PC-9 (cell line): ENCODE measurements around the gene NR1H2. TPM values are rescaled to one million over a fixed set of nuclear protein-coding genes. Genes with fewer than 3 reads are reported as not detected.

ENCODE experiments used
- BruUV-seq: library from RNA; stranded (reverse); fragments of 400-500 nt; replicated peaks from 2 replicates; lab custom pipeline; 2021; lab: Mats Ljungman, UMichigan
- CTCF ChIA-PET: fragments of 300-600 bp; sonication (Branson Sonifier 250); formaldehyde crosslinking; loops from one replicate; lab custom pipeline; 2022; ENCODE audit warnings: antibody characterized with exemption; lab: Charles Lee
- POLR2A ChIA-PET: fragments of 300-600 bp; sonication (Branson Sonifier 250); formaldehyde crosslinking; loops from one replicate; lab custom pipeline; 2022; ENCODE audit warnings: antibody characterized with exemption; ENCODE audit not compliant: unreplicated experiment; lab: Charles Lee
- DNase-seq, 2 experiments: peaks; one replicate each; pipeline versions ENCODE4 v3.0.0 to v3.0.0-alpha.2; 2015 to 2022; ENCODE audit warnings: mixed read lengths in 1 of 2
- H2AFZ ChIP-seq: fragments of 200-600 bp; sonication (generic); 2 replicates; pipeline ENCODE4 v1.8.1; 2017; ENCODE audit warnings: antibody characterized with exemption
- H3F3A ChIP-seq: fragments of 200-600 bp; sonication (generic); 2 replicates; pipeline ENCODE4 v1.8.1; 2017; ENCODE audit warnings: antibody characterized with exemption, mild to moderate bottlenecking, low read depth; ENCODE audit not compliant: insufficient read depth
- H3K27ac ChIP-seq: fragments of 200-600 bp; sonication (generic); 2 replicates; pipeline ENCODE4 v1.6.1; 2016; ENCODE audit warnings: mixed run types
- H3K27me3 ChIP-seq: fragments of 200-600 bp; sonication (generic); 2 replicates; pipeline ENCODE4 v1.6.1; 2016; ENCODE audit warnings: low read depth, mixed run types; ENCODE audit not compliant: insufficient read depth
- H3K36me3 ChIP-seq: fragments of 200-600 bp; sonication (generic); 2 replicates; pipeline ENCODE4 v1.6.1; 2016; ENCODE audit warnings: low read depth, mixed run types
- H3K4me1 ChIP-seq: fragments of 200-600 bp; sonication (generic); replicated peaks from 2 replicates; pipeline ENCODE4 v1.6.1; 2016; ENCODE audit warnings: mixed run types; ENCODE audit not compliant: insufficient read depth
- H3K4me2 ChIP-seq: fragments of 200-600 bp; sonication (generic); 2 replicates; pipeline ENCODE4 v1.6.1; 2017; ENCODE audit warnings: mixed run types
- H3K4me3 ChIP-seq: fragments of 200-600 bp; sonication (generic); 2 replicates; pipeline ENCODE4 v1.6.1; 2016; ENCODE audit warnings: mixed run types
- H3K79me2 ChIP-seq: fragments of 200-600 bp; sonication (generic); 2 replicates; pipeline ENCODE4 v1.6.1; 2017; ENCODE audit warnings: low read depth, mixed run types
- H3K9me2 ChIP-seq: fragments of 200-600 bp; sonication (generic); 2 replicates; pipeline ENCODE4 v1.8.1; 2017; ENCODE audit warnings: mild to moderate bottlenecking; ENCODE audit not compliant: insufficient read depth
- H3K9me3 ChIP-seq: fragments of 200-600 bp; sonication (generic); 2 replicates; pipeline ENCODE4 v1.8.1; 2016; ENCODE audit warnings: low read depth; ENCODE audit not compliant: insufficient read depth
- H4K20me1 ChIP-seq: fragments of 200-600 bp; sonication (generic); 2 replicates; pipeline ENCODE4 v1.8.1; 2017; ENCODE audit not compliant: insufficient read depth
- CTCF ChIP-seq: fragments of 200-600 bp; sonication (generic); conservative IDR thresholded peaks from 2 replicates; pipeline ENCODE4 v1.6.1; 2017; ENCODE audit warnings: mixed run types, antibody characterized with exemption, mild to moderate bottlenecking, moderate library complexity
- EZH2 ChIP-seq: fragments of 200-600 bp; sonication (generic); IDR thresholded peaks from 2 replicates; pipeline ENCODE4 v1.8.0; 2017; ENCODE audit warnings: antibody characterized with exemption, low read depth
- intact Hi-C: fragments of 100-400 bp; cut with micrococcal nuclease; formaldehyde crosslinking; loops from one replicate; pipeline ENCODE4 v1.10.0; 2022; ENCODE audit not compliant: unreplicated experiment
- total RNA-seq: library from RNA; stranded (reverse); gene quantifications from 2 replicates; pipeline ENCODE4 v1.2.3, GENCODE V29; 2021

Gene NR1H2
- total RNA-seq, 1 experiment from 2014 or later: 77.5 TPM

- H2AFZ ChIP-seq: no peak overlapping the region
These were observed 44.9 kb upstream of the NR1H2 start for GRCh38 chr19:50331221-50331993.

DNA sequence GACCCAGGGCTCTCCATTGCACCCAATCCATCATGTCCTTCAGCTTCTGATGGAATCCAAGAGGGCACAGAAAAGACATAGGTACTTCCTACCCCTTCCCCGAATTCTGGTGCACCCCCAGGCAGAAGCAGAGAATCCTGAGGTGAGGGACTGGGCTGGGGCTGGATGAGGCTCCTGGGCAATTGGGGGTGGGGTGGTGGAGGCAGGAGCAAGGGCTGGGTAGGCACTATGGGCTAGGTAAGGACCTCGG, 44.3 kb upstream of the NR1H2 start:
- no peak overlapping the region for H2AFZ ChIP-seq
- TF ChIP-seq CTCF: no peak
- TF ChIP-seq EZH2: no peak
- CTCF ChIA-PET: no interaction called here
- H4K20me1 ChIP-seq: 0 out of 2 replicates have a peak, but pooled peaks cover under 1% of the 10 kb centered on the region
- peaks cover 16% of the 10 kb centered on the region for H3F3A ChIP-seq
- POLR2A ChIA-PET: interaction anchor here (0.7 kb wide), 1 partner anchor 446 kb away, joined by 3 read pairs; no protein-coding TSS in a partner anchor
- H3K79me2 ChIP-seq: peaks cover 4% of the 10 kb centered on the region; the same call in 1 of the 2 replicates
- H3K36me3 ChIP-seq: no peaks in the 10 kb centered on the region
- peaks cover 22% of the 10 kb centered on the region; the same call in 1 of the 2 replicates for H3K4me1 ChIP-seq
- 0 out of 2 replicates have a peak, but pooled peaks cover 6% of the 10 kb centered on the region for H3K27me3 ChIP-seq
- peak overlapping the region; percentile 85 for H3K27ac ChIP-seq
- no peaks in the 10 kb centered on the region for H3K9me3 ChIP-seq
- no peak for DNase-seq
- BruUV-seq: no TSS peak
- H3K4me3 ChIP-seq: peak overlapping the region; percentile 55
- intact Hi-C loops: loop anchor here (2.0 kb wide), 1 partner anchor 165 kb away; no protein-coding TSS in a partner anchor
- H3K4me2 ChIP-seq: peak overlapping the region; percentile 78
- no peaks in the 10 kb centered on the region for H3K9me2 ChIP-seq

More at GRCh38 chr19:50331221-50331993, 44.9 kb upstream of the NR1H2 start:
- H3K79me2 ChIP-seq: peaks cover 4% of the 10 kb centered on the region; the same call in 1 of the 2 replicates
- peak overlapping the region; percentile 85 for H3K27ac ChIP-seq
- H4K20me1 ChIP-seq: peaks cover 6% of the 10 kb centered on the region; the same call in 1 of the 2 replicates
- H3K9me2 ChIP-seq: no peaks in the 10 kb centered on the region
- peak overlapping the region; percentile 55 for H3K4me3 ChIP-seq
- POLR2A ChIA-PET: no interaction called here
- no peaks in the 10 kb centered on the region for H3K9me3 ChIP-seq
- CTCF ChIA-PET: no interaction called here
- peaks cover 22% of the 10 kb centered on the region; the same call in 1 of the 2 replicates for H3K4me1 ChIP-seq
- H3K36me3 ChIP-seq: no peaks in the 10 kb centered on the region
- DNase-seq: no peak
- intact Hi-C loops: no loop called here
- TF ChIP-seq CTCF (no peak), EZH2 (no peak)
- 0 out of 2 replicates have a peak, but pooled peaks cover 2% of the 10 kb centered on the region for H3K27me3 ChIP-seq
- peaks cover 19% of the 10 kb centered on the region for H3F3A ChIP-seq
- peak overlapping the region; percentile 78 for H3K4me2 ChIP-seq
- BruUV-seq: no TSS peak

GRCh38 chr19:50332244-50333038, 43.8 kb upstream of the NR1H2 start:
- peaks cover 4% of the 10 kb centered on the region; the same call in 1 of the 2 replicates for H3K79me2 ChIP-seq
- ChIA-PET CTCF (no interaction called here), POLR2A (interaction anchor here (0.5 to 0.8 kb wide), 4 partner anchors 10 to 1857 kb away, joined by 3 to 7 read pairs (median 5); partner anchors contain the start of gene PPP2R1A)
- H4K20me1 ChIP-seq: no peaks in the 10 kb centered on the region
- BruUV-seq: TSS peak; percentile 78
- H3K4me2 ChIP-seq: peak overlapping the region; percentile 78
- H3K9me3 ChIP-seq: no peaks in the 10 kb centered on the region
- H3K4me1 ChIP-seq: peaks cover 22% of the 10 kb centered on the region; the same call in 1 of the 2 replicates
- H3K4me3 ChIP-seq: peak overlapping the region; percentile 55
- 0 out of 2 replicates have a peak, but pooled peaks cover 6% of the 10 kb centered on the region for H3K27me3 ChIP-seq
- no peak overlapping the region for H2AFZ ChIP-seq
- intact Hi-C loops: loop anchor here (2.0 kb wide), 1 partner anchor 166 kb away; no protein-coding TSS in a partner anchor
- H3F3A ChIP-seq: peaks cover 16% of the 10 kb centered on the region
- DNase-seq: peak; percentile 69 to 74
- TF ChIP-seq EZH2 (no peak), CTCF (no peak)
- H3K9me2 ChIP-seq: no peaks in the 10 kb centered on the region
- H3K27ac ChIP-seq: peak overlapping the region; percentile 85
- H3K36me3 ChIP-seq: no peaks in the 10 kb centered on the region
